ENCODE results near the gene IGFL3. TPM values are rescaled to one million over a fixed set of nuclear protein-coding genes. Genes with fewer than 3 reads are reported as not detected.

The IGFL3 gene
- total RNA-seq, 4 donors from 2014 or later, result not detected

DNA sequence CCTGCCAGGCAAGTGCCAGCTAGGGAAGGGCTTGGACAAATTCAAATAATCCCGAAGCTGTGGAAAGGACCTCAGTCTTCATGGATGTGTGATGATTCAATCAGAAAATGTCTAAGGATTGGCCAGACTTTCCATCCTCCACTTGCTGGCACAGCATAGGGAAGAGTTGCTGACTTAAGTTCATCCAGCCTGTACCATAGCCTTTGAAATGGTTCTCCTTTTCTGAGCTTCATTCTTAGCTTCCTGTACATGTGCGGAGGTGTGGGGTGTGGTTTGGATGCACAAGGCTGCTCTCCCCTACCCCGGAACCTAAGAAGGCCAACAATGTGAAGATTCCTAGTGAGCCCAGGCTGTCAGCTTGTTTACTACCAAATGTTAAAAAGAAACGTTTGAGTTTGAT is 959 bp upstream of the IGFL3 start:
- Histone ChIP-seq H3K4me1 (no peaks in the 10 kb centered on the region), H3K27me3 (peaks cover 0 to 8% (median 0%) of the 10 kb centered on the region in 4 donors), H3K36me3 (no peaks in the 10 kb centered on the region), H3K27ac (no peak overlapping the region), H3K4me3 (no peak overlapping the region), H3K9me3 (no peaks in the 10 kb centered on the region)
- 60 to 64% methylated on average over 3 to 4 of the region's 4 CpGs for WGBS, 2 donors
- DNase-seq, result no peak
- intact Hi-C loops (cut with DNase I), result no loop called here
- TF ChIP-seq, protein P1, sequence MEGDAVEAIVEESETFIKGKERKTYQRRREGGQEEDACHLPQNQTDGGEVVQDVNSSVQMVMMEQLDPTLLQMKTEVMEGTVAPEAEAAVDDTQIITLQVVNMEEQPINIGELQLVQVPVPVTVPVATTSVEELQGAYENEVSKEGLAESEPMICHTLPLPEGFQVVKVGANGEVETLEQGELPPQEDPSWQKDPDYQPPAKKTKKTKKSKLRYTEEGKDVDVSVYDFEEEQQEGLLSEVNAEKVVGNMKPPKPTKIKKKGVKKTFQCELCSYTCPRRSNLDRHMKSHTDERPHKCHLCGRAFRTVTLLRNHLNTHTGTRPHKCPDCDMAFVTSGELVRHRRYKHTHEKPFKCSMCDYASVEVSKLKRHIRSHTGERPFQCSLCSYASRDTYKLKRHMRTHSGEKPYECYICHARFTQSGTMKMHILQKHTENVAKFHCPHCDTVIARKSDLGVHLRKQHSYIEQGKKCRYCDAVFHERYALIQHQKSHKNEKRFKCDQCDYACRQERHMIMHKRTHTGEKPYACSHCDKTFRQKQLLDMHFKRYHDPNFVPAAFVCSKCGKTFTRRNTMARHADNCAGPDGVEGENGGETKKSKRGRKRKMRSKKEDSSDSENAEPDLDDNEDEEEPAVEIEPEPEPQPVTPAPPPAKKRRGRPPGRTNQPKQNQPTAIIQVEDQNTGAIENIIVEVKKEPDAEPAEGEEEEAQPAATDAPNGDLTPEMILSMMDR (IDR thresholded peaks at IDR 0.05), result no peak
- no peak for TF ChIP-seq POLR2A (IDR thresholded peaks at IDR 0.05)

DNA sequence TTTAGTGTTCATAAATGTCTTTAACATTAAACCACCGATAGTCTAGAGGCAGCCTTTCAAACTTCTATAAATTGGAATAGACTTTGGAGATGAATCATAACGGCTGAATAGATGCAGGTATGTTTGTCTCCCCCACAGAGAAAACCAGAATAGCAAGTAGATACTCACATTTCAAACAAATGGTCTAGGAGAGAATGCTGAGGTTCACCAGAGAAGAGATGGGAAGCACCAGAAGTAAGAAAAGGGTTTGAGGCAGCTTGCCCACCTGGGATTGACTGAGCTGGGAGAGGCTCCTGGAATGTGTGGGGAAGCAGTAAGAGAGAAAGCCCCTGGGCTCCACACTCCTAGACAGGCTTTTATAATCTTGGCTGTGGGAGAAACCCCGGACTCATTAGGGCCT is 6.4 kb downstream of the IGFL3 start:
- TF ChIP-seq, protein P1 (IDR thresholded peaks at IDR 0.05), result no peak
- no peak for TF ChIP-seq POLR2A (IDR thresholded peaks at IDR 0.05)
- Histone ChIP-seq H3K36me3 (no peaks in the 10 kb centered on the region), H3K27ac (peak overlapping the region in 1 of 4 donors; percentile 31), H3K27me3 (peaks cover 0 to 26% (median 0%) of the 10 kb centered on the region in 4 donors), H3K4me3 (no peak overlapping the region), H3K9me3 (no peaks in the 10 kb centered on the region), H3K4me1 (peaks cover 0 to 36% (median 0%) of the 10 kb centered on the region in 3 donors)
- no peak for DNase-seq
- WGBS, 2 donors, result 42 to 54% methylated on average over 3 of the region's 3 CpGs
- intact Hi-C loops (cut with DNase I), result no loop called here

DNA sequence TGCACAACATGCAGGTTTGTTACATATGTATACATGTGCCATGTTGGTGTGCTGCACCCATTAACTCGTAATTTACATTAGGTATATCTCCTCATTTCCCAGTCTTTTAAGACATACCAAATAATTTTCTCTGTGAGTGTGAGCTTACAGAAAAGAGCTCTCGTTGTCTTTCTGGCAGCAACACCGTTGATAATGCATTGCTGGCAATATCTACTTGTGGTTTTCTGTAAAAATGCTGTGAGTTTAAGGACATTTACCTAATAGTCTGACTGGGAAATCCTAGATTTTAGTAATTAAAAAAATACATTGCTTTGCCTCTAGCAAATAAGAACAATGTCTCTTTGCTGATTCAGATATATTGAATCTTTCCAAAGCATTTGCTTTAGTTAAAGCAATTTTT is 8.4 kb downstream of the IGFL3 start:
- peak overlapping the region in 1 of 4 donors; percentile 55 for H3K27ac ChIP-seq
- intact Hi-C loops (cut with DNase I), result no loop called here

DNA sequence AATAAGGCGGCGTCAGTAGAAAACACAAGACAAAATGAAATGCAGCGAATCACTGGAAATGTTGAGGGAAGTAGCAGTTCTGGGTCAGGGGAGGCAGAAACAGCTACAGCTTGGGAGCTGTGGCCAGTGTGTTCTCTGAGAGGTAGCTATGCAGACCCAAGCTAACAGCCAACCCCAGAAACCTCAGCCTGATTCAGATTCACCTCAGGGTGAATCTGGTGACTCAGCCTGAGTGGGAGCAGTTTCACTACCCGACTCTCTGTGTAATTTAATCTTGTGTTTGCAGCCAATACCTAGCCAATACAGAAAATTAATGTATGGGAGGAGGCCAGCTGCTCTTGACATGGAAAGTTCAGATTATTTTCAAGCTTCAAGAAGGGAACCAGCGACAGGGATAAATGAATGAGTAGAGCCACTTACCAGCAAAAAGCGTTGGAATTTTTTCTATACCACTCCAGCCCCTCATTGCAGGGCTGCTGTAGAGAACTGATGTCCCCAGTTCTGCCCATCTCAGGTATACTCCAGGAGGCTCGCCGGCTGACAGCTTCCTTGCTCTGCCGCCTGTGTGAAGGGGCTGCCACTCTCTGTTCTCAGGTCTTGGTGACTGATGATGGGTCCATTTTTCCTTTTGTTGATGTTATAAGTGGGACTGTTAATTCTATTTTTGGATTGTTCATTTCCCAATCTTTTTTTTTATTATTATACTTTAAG is 8.9 kb downstream of the IGFL3 start:
- peak overlapping the region in 3 of 4 donors; percentile 48 to 65 (median 55) for H3K27ac ChIP-seq
- no peaks in the 10 kb centered on the region for H3K36me3 ChIP-seq
- H3K9me3 ChIP-seq, result no peaks in the 10 kb centered on the region
- DNase-seq, result no peak
- 32 to 45% methylated on average over 9 of the region's 9 CpGs for WGBS, 2 donors
- H3K4me1 ChIP-seq, result peaks cover 0 to 44% (median 0%) of the 10 kb centered on the region in 3 donors
- peaks cover 0 to 40% (median 0%) of the 10 kb centered on the region in 4 donors for H3K27me3 ChIP-seq
- H3K4me3 ChIP-seq, result no peak overlapping the region
- TF ChIP-seq, protein P1 (IDR thresholded peaks at IDR 0.05), result no peak
- TF ChIP-seq POLR2A (IDR thresholded peaks at IDR 0.05), result no peak
- intact Hi-C loops (cut with DNase I), result no loop called here

More for the DNA sequence above, 8.4 kb downstream of the IGFL3 start:
- Histone ChIP-seq H3K27me3 (peaks cover 0 to 37% (median 0%) of the 10 kb centered on the region in 4 donors), H3K4me1 (peaks cover 0 to 42% (median 0%) of the 10 kb centered on the region in 3 donors), H3K9me3 (no peaks in the 10 kb centered on the region), H3K36me3 (no peaks in the 10 kb centered on the region), H3K4me3 (no peak overlapping the region)
- no peak for TF ChIP-seq POLR2A (IDR thresholded peaks at IDR 0.05)
- TF ChIP-seq, protein P1 (IDR thresholded peaks at IDR 0.05), result no peak
- no peak for DNase-seq
- 49 to 51% methylated on average over 3 of the region's 3 CpGs for WGBS, 2 donors

DNA sequence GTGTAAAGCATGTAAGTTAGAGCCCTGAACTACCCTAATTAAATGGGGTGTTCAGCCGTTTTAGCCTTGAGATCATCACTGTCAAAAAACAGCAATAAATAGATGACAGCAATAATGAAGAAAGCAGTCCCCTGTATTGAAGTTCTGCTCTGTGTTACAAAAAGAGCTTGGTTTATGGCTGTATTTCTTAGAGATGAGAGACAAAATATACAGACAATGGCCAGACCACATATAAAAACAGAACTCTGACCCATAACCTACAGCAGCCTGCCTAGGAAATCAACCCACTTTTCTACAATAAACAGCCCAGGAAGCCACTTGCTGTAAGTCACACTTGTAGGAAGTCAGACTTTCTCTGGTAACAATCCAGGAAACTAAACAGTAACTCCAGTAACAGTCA is 10.8 kb downstream of the IGFL3 start:
- Histone ChIP-seq H3K4me3 (no peak overlapping the region), H3K27me3 (peaks cover 0 to 32% (median 0%) of the 10 kb centered on the region in 4 donors), H3K4me1 (peaks cover 0 to 40% (median 0%) of the 10 kb centered on the region in 3 donors), H3K36me3 (no peaks in the 10 kb centered on the region), H3K9me3 (no peaks in the 10 kb centered on the region), H3K27ac (no peak overlapping the region)
- TF ChIP-seq, protein P1 (IDR thresholded peaks at IDR 0.05), result no peak
- no peak for TF ChIP-seq POLR2A (IDR thresholded peaks at IDR 0.05)
- no peak for DNase-seq
- WGBS, 2 donors, result 33 to 55% methylated on average over 1 of the region's 1 CpG
- intact Hi-C loops (cut with DNase I), result no loop called here

Measured in esophagus squamous epithelium (tissue), 5 donors.